HS-27A (cell line): ENCODE results near the gene TCERG1L.

ENCODE experiments used
- DNase-seq: peaks from one replicate; pipeline ENCODE4 v3.0.0-alpha.2; 2012; ENCODE audit warnings: low read depth, missing footprints

Gene TCERG1L

DNA sequence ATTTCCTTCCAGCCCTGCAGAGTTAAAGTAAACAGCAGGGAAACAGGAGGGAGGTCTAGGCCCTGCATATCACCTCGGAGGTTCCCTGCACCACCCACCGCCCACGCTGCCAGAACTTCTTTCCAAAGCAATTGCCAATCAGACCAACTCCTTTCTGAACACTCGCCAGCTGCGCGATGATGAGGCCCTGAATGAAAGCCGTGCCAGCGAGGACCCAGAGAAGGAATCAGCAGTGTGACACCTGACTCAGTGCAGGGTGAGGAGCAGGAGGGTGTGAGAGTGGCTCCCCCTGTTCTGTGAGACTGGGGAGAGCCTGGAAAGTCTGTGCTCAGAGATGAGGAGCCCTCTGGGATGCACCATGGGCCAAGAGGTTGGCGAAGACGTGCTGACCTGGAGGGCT is 3.3 kb upstream of the TCERG1L start:
- no peak for DNase-seq

DNA sequence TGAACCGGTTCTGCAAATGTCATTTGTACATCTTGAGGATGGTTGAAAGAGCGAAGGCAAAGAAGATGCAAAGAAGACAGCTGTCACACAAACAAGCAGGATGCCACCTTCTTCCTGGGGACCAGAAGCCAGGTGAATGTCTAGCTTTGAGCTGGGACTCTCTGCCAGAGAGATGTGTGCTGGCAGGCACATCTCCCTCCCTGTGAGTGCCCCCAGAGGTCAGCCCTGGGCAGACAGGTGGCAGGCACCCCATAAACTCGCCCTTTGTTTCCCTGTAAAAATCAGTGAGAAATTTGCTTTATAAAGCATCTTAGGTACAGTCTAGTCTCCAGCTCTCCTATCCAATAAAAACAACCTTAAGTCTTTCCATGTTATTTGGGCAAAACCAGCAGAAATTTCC is 2.6 kb upstream of the TCERG1L start:
- DNase-seq = no peak

DNA sequence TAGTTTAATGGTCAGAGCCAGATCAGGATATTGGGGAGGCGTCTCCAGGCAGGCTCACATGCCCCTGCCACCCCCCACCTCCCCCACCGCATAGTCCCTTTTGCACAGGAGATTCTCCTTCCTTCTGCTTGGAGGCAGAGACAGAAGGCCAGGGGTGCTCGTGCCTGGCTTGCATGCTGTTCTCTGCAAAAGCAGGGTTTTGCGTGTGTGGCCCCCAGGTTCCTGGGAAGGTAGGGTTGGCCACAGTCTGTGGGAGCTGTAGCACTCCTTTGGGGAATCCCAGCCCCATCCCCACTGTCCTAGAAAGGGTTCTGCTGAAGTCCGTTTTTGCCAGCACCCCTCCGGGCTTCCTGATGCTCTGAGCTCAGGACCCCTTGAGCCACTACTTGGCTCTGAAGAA is 1.9 kb upstream of the TCERG1L start:
- DNase-seq = no peak

DNA sequence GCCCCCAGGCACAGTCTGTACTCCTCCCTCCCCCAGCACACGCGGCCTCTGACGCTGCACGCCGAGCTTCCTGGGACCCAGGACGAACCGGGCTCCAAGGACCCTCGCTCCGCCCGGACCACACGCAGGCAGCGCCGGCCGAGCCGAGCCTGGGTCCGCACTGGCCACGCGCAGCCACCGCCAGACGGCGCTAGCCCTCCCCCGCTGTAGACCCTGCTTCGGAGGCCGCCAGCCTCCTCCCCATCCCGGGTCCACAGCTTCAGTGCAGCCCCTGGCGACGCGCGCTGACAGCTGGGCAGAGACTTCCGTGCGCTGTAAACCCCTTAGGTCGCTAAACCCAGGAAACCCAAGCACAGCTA is 936 bp upstream of the TCERG1L start:
- DNase-seq = no peak

DNA sequence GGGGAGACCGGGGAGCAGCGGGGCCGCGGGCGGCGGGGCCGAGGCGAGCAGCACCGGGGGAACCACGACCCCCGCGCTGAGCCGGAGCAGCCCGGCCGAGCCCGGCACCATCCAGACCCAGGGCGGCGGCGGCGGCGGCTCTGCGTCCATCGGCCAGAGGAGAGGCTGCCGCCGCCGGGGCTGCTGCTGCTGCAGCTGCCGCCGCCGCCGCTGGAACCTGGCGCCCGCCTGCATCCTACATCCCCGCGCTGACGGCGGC is 190 bp downstream of the TCERG1L start:
- DNase-seq = no peak

DNA sequence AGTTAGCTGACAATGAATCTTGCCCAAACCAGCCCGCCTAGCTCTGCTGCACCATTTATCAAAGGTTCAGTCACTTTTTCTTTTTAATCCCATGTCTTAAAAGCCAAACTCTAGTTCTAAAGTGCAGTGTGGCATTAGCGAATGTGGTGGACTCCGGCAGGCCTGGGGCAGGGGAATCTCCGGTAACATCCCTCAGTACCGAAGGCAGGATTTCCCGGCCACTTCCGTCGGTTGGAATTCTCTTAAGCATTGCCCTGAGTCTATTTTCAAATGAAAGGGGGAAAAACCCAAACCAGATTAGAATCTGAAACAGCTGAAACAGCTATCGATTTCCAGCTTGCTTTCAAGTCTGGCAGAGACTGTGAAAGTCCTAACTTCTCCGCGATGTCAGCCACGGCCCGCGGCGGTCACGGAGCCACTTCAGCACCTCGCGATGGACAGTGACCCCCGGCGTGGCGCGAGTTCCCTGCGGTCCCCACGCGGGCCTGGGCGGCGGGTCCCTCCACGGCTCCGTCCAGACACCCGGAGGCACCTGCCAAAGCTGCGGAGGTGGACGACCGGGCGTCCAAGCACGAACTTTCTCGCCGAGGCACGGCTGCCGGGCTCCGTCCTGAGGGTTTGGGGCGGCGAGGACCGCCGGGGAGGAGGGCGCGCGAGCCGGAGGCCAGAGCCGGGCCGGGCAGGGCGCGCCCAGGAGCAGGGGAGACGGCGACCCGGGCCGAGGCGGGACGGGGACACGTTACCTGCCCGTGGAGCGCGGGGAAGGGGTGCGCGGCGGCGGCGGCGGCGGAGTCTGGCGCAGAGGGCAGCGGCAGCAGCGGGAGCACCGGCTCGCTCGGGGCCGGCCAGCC is 745 bp downstream of the TCERG1L start:
- no peak for DNase-seq

DNA sequence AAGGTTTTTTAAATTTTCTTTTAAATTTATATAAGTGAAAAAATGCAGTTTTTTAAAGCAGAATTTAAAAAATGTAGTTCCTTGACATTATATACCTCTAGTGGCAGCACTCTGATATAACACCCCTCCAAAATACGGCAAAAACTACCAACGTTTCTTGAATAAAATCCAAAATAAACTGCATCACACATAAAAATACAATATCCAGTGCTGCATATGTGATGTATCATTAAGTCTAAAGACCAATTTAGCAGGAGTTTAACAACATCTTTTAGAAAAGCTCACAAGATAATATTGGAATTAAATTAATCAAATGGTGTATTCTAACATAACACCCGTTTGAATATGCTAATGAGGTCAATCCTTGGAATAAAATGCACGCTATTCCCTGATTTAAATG is 1.4 kb downstream of the TCERG1L start:
- DNase-seq = no peak

DNA sequence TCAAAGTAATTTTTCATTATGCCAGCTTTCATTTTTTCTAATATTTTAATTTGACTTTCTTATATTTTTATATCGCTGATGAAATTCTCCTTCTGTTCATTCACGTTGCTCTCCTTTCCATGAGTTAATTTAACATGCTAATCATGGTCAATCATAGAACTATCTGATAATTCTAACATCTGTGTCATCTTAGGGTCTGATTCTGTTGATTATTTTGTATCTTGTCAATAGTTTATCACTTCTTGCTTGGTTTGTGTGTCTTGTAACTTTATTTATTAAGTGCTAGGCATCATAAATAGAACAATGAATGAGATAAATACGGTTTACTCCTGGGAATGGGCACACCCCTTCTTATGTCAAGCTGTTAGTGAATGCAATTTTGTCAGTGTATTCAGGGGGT is 11.0 kb downstream of the TCERG1L start:
- no peak for DNase-seq

DNA sequence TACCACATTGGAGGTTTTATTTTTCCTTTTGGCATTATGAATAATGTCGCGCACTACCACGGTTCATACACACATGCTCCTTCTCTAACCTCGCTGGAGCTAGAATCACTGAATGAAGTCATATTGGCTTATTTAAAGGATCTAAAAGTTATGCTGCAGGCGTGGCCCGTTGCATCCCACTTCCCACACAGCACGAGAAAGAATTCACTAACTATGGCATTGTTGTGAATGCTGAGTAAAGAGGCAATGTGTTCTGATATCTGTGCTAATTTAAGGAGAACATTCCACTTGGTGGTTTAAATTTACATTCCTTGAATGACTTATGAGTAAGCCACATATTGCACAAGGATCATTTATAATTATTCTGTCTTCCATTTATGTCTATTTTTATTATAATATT is 20.7 kb downstream of the TCERG1L start:
- DNase-seq = no peak

DNA sequence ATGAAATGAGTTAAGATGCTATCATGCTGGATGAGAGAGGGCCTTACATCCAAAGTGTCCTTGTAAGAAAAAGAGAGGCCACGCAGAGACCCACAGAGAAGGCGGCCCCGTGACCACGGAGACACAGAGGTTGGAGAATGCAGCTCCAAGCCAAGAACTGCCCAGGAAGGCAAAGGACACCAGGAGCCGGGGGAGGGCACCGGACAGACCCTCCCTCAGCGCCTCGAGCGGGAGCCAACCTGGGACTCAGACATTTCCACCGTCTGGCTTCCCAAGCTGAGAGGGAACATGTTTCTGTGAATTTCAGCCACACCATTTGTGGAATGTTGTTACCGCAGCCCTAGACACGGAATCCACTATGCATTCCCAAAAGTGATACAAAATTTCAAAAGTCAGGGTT is 22.9 kb downstream of the TCERG1L start:
- DNase-seq = no peak

DNA sequence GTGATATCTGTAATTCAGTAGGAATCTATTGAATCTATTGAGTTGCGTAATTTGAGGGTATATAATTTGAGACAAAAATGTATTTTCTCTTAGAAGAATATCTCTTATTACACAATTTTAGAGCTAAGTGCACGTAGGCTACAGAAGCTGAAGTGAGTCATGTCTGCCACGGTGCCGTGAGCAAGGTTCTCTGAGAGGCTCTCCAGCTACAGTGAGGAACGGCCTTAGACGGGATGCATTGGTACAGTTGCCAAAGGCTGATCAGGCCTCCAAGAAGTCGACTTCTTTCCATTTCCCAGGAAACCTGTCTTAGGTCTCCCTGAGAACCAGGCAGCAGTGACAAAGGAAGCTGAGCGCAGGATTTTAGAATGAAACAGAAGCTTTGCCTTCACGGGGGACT is 28.6 kb downstream of the TCERG1L start:
- no peak for DNase-seq

DNA sequence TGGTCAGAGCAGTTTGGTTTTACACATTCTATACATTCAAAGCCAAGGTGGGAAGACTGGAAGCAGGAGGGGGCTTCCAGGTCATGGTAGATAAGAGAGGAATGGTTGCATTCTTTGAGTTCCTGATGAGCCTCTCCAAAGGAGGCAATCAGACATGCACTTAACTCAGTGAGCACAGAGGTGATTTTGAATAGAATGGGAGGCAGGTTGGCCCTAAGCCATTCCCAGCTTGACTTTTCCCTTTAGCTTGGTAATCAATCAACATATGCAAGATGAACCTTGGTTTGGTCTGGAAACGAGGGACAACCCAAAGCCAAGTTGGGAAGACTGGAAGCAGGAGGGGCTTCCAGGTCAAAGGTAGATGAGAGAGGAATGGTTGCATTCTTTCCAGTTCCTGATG is 31.4 kb downstream of the TCERG1L start:
- DNase-seq = no peak

DNA sequence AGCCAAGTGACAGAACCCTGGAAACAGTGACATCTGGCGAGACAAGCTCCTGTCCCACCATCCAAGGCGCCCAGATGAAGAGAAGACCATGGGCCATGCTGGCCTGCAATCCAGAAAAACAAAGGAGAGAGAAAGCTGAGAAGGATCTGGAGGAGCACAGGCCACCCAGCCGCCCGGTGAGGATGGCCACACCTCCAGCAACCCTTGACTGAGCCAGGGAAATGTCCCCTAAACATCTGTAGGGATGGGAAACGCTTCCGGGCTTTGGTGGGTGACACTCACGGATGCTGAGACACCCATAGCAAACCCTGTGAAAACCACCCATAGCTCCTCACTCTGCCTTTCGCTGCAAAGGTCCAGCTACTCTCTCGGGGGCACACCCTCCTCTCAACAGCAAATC is 32.0 kb downstream of the TCERG1L start:
- no peak for DNase-seq

DNA sequence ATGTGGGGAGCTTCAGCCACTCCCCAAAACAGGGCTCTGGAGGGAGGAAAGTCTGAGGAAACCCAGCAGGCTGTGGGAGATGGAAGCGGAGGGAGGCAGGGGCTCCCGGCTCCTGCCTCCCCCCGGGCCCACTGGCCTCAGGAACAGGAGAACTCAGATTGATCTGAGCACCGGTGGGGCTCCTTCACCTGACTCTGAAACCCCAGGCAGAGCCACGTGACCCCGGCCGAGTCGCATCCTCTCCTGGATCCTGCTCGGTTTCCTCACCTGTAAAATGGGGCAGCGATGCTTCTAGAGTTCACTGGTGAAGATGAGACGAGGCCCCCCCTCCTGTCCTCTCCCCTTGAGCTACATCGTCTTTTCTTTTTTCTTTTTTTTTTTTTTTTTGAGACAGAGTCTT is 33.6 kb downstream of the TCERG1L start:
- DNase-seq = no peak

DNA sequence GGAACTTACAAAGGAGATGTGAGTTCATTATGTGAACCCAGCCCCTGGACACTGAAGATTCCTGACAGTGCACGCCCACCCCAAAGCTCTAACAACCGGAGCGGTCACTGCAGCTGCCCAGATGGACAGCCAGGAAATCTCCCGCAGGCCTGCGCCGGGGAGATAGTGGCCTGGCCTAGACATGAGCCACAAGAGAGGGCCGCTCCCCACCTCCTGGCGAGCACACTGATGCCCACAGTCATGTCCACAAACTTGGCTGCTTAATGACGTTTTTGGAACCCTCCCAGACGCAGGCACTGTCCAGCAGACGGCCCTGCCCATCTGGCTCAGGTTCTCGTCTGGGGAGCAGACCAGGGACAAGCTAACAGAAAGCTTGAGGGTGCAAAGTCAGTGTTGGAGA is 34.2 kb downstream of the TCERG1L start:
- no peak for DNase-seq

DNA sequence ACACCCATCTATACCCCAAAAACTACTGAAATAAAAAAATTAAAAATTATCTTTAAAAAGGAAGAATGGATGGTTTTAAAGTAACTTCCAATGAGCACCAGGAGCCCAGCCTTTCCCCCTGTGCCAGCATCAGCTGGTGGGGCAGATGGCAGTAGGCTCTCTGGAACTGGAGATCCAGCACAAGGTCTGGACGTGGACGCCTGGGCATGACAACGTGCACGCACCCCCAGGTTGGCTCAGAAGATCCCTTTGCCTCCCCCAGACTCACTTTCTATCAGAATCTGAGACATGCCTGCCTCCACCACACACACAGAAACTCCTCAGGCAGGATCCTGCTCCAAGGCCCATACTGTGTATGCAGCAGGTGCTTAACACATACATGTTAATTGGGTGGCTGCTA is 35.8 kb downstream of the TCERG1L start:
- DNase-seq = no peak

DNA sequence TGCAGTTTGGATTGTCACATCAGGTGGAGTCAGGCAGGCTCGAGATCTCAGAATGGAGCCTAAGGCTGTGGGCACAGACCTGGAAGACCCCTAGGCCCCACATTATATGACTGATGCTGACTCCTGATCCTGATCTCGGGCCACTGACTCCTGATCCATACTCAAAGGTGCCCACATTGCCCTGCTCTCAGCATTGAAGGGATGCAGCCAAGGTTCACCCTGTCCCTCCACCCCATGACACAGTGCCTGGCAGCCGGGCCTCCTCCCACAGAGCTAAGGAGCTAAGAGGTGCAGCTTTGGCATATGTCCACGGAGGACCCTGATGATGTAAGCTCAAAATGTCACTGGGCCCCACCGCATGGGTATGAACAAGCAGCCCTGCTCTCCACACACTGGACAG is 36.6 kb downstream of the TCERG1L start:
- no peak for DNase-seq

DNA sequence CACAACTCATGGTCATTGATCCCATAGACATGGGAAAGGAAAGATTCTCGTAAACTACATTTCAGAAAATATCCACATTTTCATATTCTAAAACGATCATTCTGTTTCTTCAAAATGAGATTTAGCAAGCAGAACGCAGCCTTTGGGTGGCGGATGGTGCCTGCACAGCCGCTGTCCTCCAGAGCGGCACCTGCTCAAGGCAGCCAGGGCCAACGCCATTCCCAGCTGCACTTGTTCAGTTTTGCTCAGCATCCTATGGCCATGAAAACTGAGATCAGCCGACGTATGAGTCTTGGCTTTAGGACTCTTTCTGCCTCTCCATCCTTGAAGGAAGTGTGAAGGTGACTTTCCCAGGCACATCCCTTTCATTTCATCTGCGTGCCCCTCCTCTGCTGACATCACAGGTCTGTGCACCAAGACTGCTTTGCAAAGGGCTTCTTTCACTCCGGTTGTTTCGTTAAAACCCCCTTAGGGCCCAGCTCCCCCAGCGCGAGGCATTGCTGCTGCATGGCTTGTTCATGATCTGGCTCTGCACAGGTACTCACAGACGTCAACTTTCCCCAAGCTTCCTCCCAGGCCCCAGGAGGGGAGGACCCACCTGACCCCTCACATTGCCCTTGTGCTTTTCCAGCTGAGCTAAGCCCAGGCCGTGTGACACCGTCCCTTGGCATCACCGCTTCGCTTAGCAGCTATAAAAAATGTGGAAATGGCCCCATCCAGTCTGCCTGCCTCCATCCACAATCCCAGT is 37.2 kb downstream of the TCERG1L start:
- DNase-seq = no peak

DNA sequence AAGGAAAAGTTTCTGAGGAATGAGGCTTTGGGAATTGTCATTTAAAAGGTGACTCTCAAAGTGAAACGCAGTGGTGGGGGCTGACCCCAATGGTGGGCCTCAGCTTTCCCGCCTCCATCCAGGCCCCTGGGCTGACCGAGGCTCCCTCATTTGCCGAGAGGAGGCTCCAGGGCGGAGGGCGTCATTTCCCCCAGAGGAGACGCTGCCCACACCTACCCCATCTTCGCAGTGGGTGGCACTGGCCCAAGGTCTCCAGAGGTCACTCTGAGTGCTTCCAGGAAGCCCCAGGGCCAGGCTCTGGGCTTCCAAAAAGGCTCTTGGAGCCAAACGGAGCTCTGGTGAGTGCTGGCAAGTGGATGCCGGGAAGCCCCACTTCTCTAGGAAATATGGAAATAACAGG is 38.0 kb downstream of the TCERG1L start:
- no peak for DNase-seq

DNA sequence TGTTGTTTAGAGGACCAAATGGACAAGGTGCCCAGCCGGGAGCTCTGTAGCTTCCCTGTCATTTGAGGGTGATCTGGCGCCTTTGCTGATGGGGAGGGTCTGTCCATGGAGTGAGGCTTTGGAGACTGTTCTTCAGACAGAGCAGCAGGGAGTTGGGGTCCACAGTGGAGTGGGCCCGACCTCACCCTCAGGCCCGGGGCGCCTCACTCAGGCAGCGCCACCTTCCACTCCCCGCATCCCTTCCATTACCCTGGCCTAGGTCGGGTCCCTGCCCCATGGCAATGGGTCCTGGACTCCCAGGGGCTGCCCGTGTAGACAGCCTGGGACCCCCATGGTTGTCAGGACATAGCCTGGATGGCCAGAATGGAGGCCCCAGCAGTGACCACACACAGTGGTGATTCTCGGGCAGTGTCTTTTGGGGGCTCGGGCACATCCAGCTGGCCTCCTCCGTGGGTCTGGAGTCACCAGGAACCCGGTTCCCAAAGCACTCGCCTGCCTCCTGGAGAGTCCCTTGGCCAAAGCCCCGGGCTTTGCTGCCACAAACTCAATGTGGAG is 38.5 kb downstream of the TCERG1L start:
- no peak for DNase-seq

DNA sequence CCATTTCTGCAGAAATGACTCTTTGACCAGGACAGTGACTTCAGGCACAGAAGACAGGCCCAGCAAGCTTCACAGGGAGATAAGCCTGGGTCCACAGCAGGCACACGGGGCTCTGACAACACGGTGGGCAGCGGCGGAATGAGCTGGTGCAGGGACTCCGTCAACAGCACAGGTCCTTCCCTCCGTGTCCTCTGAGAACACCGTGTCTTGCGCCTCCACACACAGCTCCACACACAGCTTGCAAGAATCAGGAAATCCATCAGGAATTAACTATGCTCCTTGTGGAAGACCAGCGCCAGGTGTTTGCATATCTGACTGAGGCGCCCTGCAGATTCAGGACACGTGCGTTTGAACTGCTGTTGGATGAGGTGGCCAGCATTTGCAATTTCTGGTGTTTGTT is 39.6 kb downstream of the TCERG1L start:
- DNase-seq = no peak

DNA sequence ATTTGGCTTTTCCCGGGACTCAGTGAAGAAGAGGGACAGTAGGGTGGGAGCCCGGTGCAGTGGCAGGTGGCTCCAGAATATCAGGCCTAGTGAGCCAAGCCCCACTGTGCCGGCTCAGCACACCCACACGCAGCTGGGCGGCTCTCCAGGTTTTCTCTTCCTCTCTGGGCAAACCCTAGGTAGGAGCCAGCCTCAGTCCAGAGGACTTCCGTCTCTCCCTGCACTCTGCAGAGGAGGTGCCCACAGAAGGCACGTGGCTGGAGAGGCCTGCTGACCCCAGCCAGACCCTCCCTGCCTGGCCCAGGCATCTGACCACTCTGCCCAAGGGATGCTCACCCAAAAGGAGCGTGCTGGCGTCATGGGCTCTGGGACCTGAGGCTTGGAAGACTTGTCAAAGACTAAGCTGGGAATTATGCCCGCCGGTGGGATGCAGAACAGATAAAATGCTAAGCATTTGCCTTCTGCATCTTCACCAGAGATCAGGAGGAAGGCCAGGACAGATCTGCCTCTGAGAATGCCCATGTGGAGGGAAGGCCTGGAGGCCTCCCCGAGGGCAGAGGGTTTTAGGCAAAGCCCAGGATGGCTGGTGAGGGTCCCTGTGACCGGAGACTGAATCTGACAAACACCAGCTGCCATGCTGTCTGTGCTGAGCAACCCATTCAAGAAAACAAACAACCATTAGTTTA is 40.2 kb downstream of the TCERG1L start:
- DNase-seq = no peak
